ENCODE results near the gene TSFM. TPM values are rescaled to one million over a fixed set of nuclear protein-coding genes. Genes with fewer than 3 reads are reported as not detected.

TSFM gene
- total RNA-seq, 1 donor from 2014 or later, result 17.9 TPM

GRCh38 chr12:57755194-57755453 lies 27.5 kb upstream of the TSFM start:
- peak overlapping the region; percentile 75 to 78 for H3K4me3 ChIP-seq
- TF ChIP-seq POLR2A (IDR thresholded peaks at IDR 0.05), result no peak
- TF ChIP-seq POLR2AphosphoS5 (IDR thresholded peaks at IDR 0.05; ENCODE audit: insufficient read depth in 1 of 2, low read depth in 1 of 2), result no peak
- TF ChIP-seq, protein P1, sequence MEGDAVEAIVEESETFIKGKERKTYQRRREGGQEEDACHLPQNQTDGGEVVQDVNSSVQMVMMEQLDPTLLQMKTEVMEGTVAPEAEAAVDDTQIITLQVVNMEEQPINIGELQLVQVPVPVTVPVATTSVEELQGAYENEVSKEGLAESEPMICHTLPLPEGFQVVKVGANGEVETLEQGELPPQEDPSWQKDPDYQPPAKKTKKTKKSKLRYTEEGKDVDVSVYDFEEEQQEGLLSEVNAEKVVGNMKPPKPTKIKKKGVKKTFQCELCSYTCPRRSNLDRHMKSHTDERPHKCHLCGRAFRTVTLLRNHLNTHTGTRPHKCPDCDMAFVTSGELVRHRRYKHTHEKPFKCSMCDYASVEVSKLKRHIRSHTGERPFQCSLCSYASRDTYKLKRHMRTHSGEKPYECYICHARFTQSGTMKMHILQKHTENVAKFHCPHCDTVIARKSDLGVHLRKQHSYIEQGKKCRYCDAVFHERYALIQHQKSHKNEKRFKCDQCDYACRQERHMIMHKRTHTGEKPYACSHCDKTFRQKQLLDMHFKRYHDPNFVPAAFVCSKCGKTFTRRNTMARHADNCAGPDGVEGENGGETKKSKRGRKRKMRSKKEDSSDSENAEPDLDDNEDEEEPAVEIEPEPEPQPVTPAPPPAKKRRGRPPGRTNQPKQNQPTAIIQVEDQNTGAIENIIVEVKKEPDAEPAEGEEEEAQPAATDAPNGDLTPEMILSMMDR (IDR thresholded peaks at IDR 0.05), result no peak
- H3K36me3 ChIP-seq, result no peaks in the 10 kb centered on the region
- H3K27me3 ChIP-seq, result no peaks in the 10 kb centered on the region
- H3K4me1 ChIP-seq, result peaks cover 44% of the 10 kb centered on the region
- intact Hi-C loops (cut with DNase I), result no loop called here
- DNase-seq (ENCODE audit: extremely low spot score in 2 of 2), result no peak
- peak overlapping the region; percentile 53 for H3K27ac ChIP-seq
- no peaks in the 10 kb centered on the region for H3K9me3 ChIP-seq

GRCh38 chr12:57755454-57756372 lies 26.9 kb upstream of the TSFM start:
- H3K4me1 ChIP-seq, result peaks cover 44% of the 10 kb centered on the region
- H3K9me3 ChIP-seq, result no peaks in the 10 kb centered on the region
- peak overlapping the region; percentile 75 to 78 for H3K4me3 ChIP-seq
- peak overlapping the region; percentile 53 for H3K27ac ChIP-seq
- intact Hi-C loops (cut with DNase I), result no loop called here
- TF ChIP-seq, protein P1 (IDR thresholded peaks at IDR 0.05), result no peak
- TF ChIP-seq POLR2A (IDR thresholded peaks at IDR 0.05) (no peak), POLR2AphosphoS5 (IDR thresholded peaks at IDR 0.05; ENCODE audit: insufficient read depth in 1 of 2, low read depth in 1 of 2) (no peak)
- H3K36me3 ChIP-seq, result no peaks in the 10 kb centered on the region
- DNase-seq (ENCODE audit: extremely low spot score in 2 of 2), result no peak
- H3K27me3 ChIP-seq, result no peaks in the 10 kb centered on the region

- TF ChIP-seq, protein P1 (IDR thresholded peaks at IDR 0.05), result peak in 1 of 3 experiments; percentile 11
- no peak for TF ChIP-seq POLR2A (IDR thresholded peaks at IDR 0.05)
- H3K36me3 ChIP-seq, result no peaks in the 10 kb centered on the region
- peak overlapping the region; percentile 75 to 78 for H3K4me3 ChIP-seq
- no peak for DNase-seq (ENCODE audit: extremely low spot score in 2 of 2)
- intact Hi-C loops (cut with DNase I), result no loop called here
- H3K27me3 ChIP-seq, result no peaks in the 10 kb centered on the region
- H3K4me1 ChIP-seq, result peaks cover 34% of the 10 kb centered on the region
- H3K9me3 ChIP-seq, result no peaks in the 10 kb centered on the region
- H3K27ac ChIP-seq, result no peak overlapping the region
Measured at GRCh38 chr12:57756406-57757341, 25.9 kb upstream of the TSFM start.

DNA sequence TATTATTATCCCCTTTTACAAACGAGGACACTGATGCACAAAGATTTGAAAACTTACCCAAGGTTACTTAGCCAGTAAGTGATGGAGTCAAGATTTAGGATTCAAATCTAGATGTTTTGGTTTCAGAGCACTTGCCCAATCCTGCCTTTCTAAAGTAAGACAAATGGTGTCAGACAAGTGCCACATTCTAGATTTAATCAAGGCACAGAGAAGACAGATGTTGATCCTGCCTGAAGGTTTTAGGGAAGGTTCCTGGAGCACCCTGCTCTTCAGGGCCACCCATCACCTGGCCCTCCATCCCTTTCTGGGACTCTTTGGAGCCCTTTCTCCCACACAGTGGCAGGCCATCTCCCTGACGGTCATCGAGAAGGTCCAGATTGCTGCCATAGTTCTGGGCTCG lies 24.8 kb upstream of the TSFM start:
- DNase-seq (ENCODE audit: extremely low spot score in 2 of 2), result no peak
- H3K27me3 ChIP-seq, result no peaks in the 10 kb centered on the region
- no peaks in the 10 kb centered on the region for H3K36me3 ChIP-seq
- H3K9me3 ChIP-seq, result no peaks in the 10 kb centered on the region
- TF ChIP-seq POLR2A (IDR thresholded peaks at IDR 0.05) (no peak), POLR2AphosphoS5 (IDR thresholded peaks at IDR 0.05; ENCODE audit: insufficient read depth in 1 of 2, low read depth in 1 of 2) (no peak)
- TF ChIP-seq, protein P1 (IDR thresholded peaks at IDR 0.05), result no peak
- no peak overlapping the region for H3K4me3 ChIP-seq
- peaks cover 30% of the 10 kb centered on the region for H3K4me1 ChIP-seq
- intact Hi-C loops (cut with DNase I), result no loop called here
- no peak overlapping the region for H3K27ac ChIP-seq

All from vagina (tissue), 2 donors.